ENCODE measurements around the gene C9orf85.
"Not testable (repeated sequence)": the region's sequence is repeated elsewhere in the genome, so short reads cannot be mapped to it uniquely, and the experiment has no call there.

Gene C9orf85

GRCh38 chr9:71928806-71929205, 17.4 kb downstream of the C9orf85 start:
- H3K27me3 ChIP-seq (ENCODE audit: control insufficient read depth in 1 of 2, insufficient read depth in 2 of 2, low read length in 2 of 2), result no peaks in the 10 kb centered on the region
- H3K9me3 ChIP-seq (ENCODE audit: low read length), result no peaks in the 10 kb centered on the region
- H3K4me3 ChIP-seq (ENCODE audit: low read depth in 1 of 2, low read length in 2 of 2), result no peak overlapping the region
- peaks cover 4% of the 10 kb centered on the region for H3K4me1 ChIP-seq (ENCODE audit: insufficient read depth, low read length)
- no peak overlapping the region for H3K9ac ChIP-seq (ENCODE audit: low read length)
- no peaks in the 10 kb centered on the region for H3K36me3 ChIP-seq (ENCODE audit: insufficient read depth, low read length)
- no peak overlapping the region for H3K27ac ChIP-seq (ENCODE audit: low read depth, low read length)

- Histone ChIP-seq H3K4me1 (ENCODE audit: insufficient read depth, low read length) (peaks cover 4% of the 10 kb centered on the region), H3K27me3 (ENCODE audit: control insufficient read depth in 1 of 2, insufficient read depth in 2 of 2, low read length in 2 of 2) (no peaks in the 10 kb centered on the region), H3K9me3 (ENCODE audit: low read length) (no peaks in the 10 kb centered on the region), H3K9ac (ENCODE audit: low read length) (no peak overlapping the region), H3K27ac (ENCODE audit: low read depth, low read length) (no peak overlapping the region), H3K36me3 (ENCODE audit: insufficient read depth, low read length) (no peaks in the 10 kb centered on the region), H3K4me3 (ENCODE audit: low read depth in 1 of 2, low read length in 2 of 2) (no peak overlapping the region)
These were observed 17.8 kb downstream of the C9orf85 start for GRCh38 chr9:71929223-71929622.

- Histone ChIP-seq H3K36me3 (ENCODE audit: insufficient read depth, low read length) (no peaks in the 10 kb centered on the region), H3K27ac (ENCODE audit: low read depth, low read length) (no peak overlapping the region)
These were observed 18.5 kb downstream of the C9orf85 start for GRCh38 chr9:71929791-71930440.

GRCh38 chr9:71931166-71931565, 19.7 kb downstream of the C9orf85 start:
- Histone ChIP-seq H3K4me3 (ENCODE audit: low read depth in 1 of 2, low read length in 2 of 2) (no peak overlapping the region), H3K36me3 (ENCODE audit: insufficient read depth, low read length) (no peaks in the 10 kb centered on the region), H3K9ac (ENCODE audit: low read length) (no peak overlapping the region), H3K27me3 (ENCODE audit: control insufficient read depth in 1 of 2, insufficient read depth in 2 of 2, low read length in 2 of 2) (no peaks in the 10 kb centered on the region), H3K4me1 (ENCODE audit: insufficient read depth, low read length) (peaks cover 4% of the 10 kb centered on the region), H3K9me3 (ENCODE audit: low read length) (no peaks in the 10 kb centered on the region), H3K27ac (ENCODE audit: low read depth, low read length) (no peak overlapping the region)

More at GRCh38 chr9:71929791-71930440, 18.5 kb downstream of the C9orf85 start:
- Histone ChIP-seq H3K9ac (ENCODE audit: low read length) (no peak overlapping the region), H3K4me1 (ENCODE audit: insufficient read depth, low read length) (peaks cover 4% of the 10 kb centered on the region), H3K9me3 (ENCODE audit: low read length) (no peaks in the 10 kb centered on the region), H3K27me3 (ENCODE audit: control insufficient read depth in 1 of 2, insufficient read depth in 2 of 2, low read length in 2 of 2) (no peaks in the 10 kb centered on the region), H3K4me3 (ENCODE audit: low read depth in 1 of 2, low read length in 2 of 2) (no peak overlapping the region)

- Histone ChIP-seq H3K4me1 (ENCODE audit: insufficient read depth, low read length) (no peaks in the 10 kb centered on the region), H3K27me3 (ENCODE audit: control insufficient read depth in 1 of 2, insufficient read depth in 2 of 2, low read length in 2 of 2) (no peaks in the 10 kb centered on the region), H3K36me3 (ENCODE audit: insufficient read depth, low read length) (no peaks in the 10 kb centered on the region), H3K9ac (ENCODE audit: low read length) (no peak overlapping the region), H3K27ac (ENCODE audit: low read depth, low read length) (no peak overlapping the region), H3K9me3 (ENCODE audit: low read length) (no peaks in the 10 kb centered on the region), H3K4me3 (ENCODE audit: low read depth in 1 of 2, low read length in 2 of 2) (no peak overlapping the region)
These were observed 24.6 kb downstream of the C9orf85 start for GRCh38 chr9:71936066-71936465.

- H3K27me3 ChIP-seq (ENCODE audit: control insufficient read depth in 1 of 2, insufficient read depth in 2 of 2, low read length in 2 of 2), result no peaks in the 10 kb centered on the region
- H3K9me3 ChIP-seq (ENCODE audit: low read length), result no peaks in the 10 kb centered on the region
- no peaks in the 10 kb centered on the region for H3K4me1 ChIP-seq (ENCODE audit: insufficient read depth, low read length)
- H3K9ac ChIP-seq (ENCODE audit: low read length), result no peak overlapping the region
- no peaks in the 10 kb centered on the region for H3K36me3 ChIP-seq (ENCODE audit: insufficient read depth, low read length)
- no peak overlapping the region for H3K27ac ChIP-seq (ENCODE audit: low read depth, low read length)
- H3K4me3 ChIP-seq (ENCODE audit: low read depth in 1 of 2, low read length in 2 of 2), result no peak overlapping the region
These were observed 25.7 kb downstream of the C9orf85 start for GRCh38 chr9:71937070-71937625.

GRCh38 chr9:71937898-71938297, 26.5 kb downstream of the C9orf85 start:
- H3K4me1 ChIP-seq (ENCODE audit: insufficient read depth, low read length), result no peaks in the 10 kb centered on the region
- no peaks in the 10 kb centered on the region for H3K27me3 ChIP-seq (ENCODE audit: control insufficient read depth in 1 of 2, insufficient read depth in 2 of 2, low read length in 2 of 2)
- no peaks in the 10 kb centered on the region for H3K9me3 ChIP-seq (ENCODE audit: low read length)
- H3K27ac ChIP-seq (ENCODE audit: low read depth, low read length), result no peak overlapping the region
- H3K9ac ChIP-seq (ENCODE audit: low read length), result no peak overlapping the region
- no peak overlapping the region for H3K4me3 ChIP-seq (ENCODE audit: low read depth in 1 of 2, low read length in 2 of 2)
- H3K36me3 ChIP-seq (ENCODE audit: insufficient read depth, low read length), result no peaks in the 10 kb centered on the region

- no peak overlapping the region for H3K4me3 ChIP-seq (ENCODE audit: low read depth in 1 of 2, low read length in 2 of 2)
- no peaks in the 10 kb centered on the region for H3K36me3 ChIP-seq (ENCODE audit: insufficient read depth, low read length)
- no peaks in the 10 kb centered on the region for H3K4me1 ChIP-seq (ENCODE audit: insufficient read depth, low read length)
- no peaks in the 10 kb centered on the region for H3K27me3 ChIP-seq (ENCODE audit: control insufficient read depth in 1 of 2, insufficient read depth in 2 of 2, low read length in 2 of 2)
- no peaks in the 10 kb centered on the region for H3K9me3 ChIP-seq (ENCODE audit: low read length)
- H3K27ac ChIP-seq (ENCODE audit: low read depth, low read length), result no peak overlapping the region
- no peak overlapping the region for H3K9ac ChIP-seq (ENCODE audit: low read length)
These were observed 29.7 kb downstream of the C9orf85 start for GRCh38 chr9:71941060-71941568.

- Histone ChIP-seq H3K9ac (ENCODE audit: low read length) (no peak overlapping the region), H3K4me1 (ENCODE audit: insufficient read depth, low read length) (no peaks in the 10 kb centered on the region), H3K27me3 (ENCODE audit: control insufficient read depth in 1 of 2, insufficient read depth in 2 of 2, low read length in 2 of 2) (no peaks in the 10 kb centered on the region), H3K4me3 (ENCODE audit: low read depth in 1 of 2, low read length in 2 of 2) (no peak overlapping the region), H3K27ac (ENCODE audit: low read depth, low read length) (no peak overlapping the region), H3K36me3 (ENCODE audit: insufficient read depth, low read length) (no peaks in the 10 kb centered on the region), H3K9me3 (ENCODE audit: low read length) (no peaks in the 10 kb centered on the region)
These were observed 30.6 kb downstream of the C9orf85 start for GRCh38 chr9:71941998-71942567.

- no peaks in the 10 kb centered on the region for H3K27me3 ChIP-seq (ENCODE audit: control insufficient read depth in 1 of 2, insufficient read depth in 2 of 2, low read length in 2 of 2)
- no peaks in the 10 kb centered on the region for H3K4me1 ChIP-seq (ENCODE audit: insufficient read depth, low read length)
- H3K4me3 ChIP-seq (ENCODE audit: low read depth in 1 of 2, low read length in 2 of 2), result no peak overlapping the region
- H3K9me3 ChIP-seq (ENCODE audit: low read length), result no peaks in the 10 kb centered on the region
- H3K36me3 ChIP-seq (ENCODE audit: insufficient read depth, low read length), result no peaks in the 10 kb centered on the region
- no peak overlapping the region for H3K27ac ChIP-seq (ENCODE audit: low read depth, low read length)
- H3K9ac ChIP-seq (ENCODE audit: low read length), result no peak overlapping the region
These were observed 33.4 kb downstream of the C9orf85 start for GRCh38 chr9:71944754-71945375.

- not testable (repeated sequence) for H3K27ac ChIP-seq (ENCODE audit: low read depth, low read length); H3K27me3 ChIP-seq (ENCODE audit: control insufficient read depth in 1 of 2, insufficient read depth in 2 of 2, low read length in 2 of 2); H3K9ac ChIP-seq (ENCODE audit: low read length); H3K9me3 ChIP-seq (ENCODE audit: low read length); H3K36me3 ChIP-seq (ENCODE audit: insufficient read depth, low read length); H3K4me1 ChIP-seq (ENCODE audit: insufficient read depth, low read length); H3K4me3 ChIP-seq (ENCODE audit: low read depth in 1 of 2, low read length in 2 of 2)
These were observed 43.2 kb downstream of the C9orf85 start for GRCh38 chr9:71954652-71955051.

Data from muscle layer of colon (tissue), 2 donors.